Gastroesophageal sphincter (tissue), 3 donors: ENCODE data around the gene TMEM33.

ENCODE experiments used
- CTCF ChIP-seq, 4 experiments: fragments of 200-600 bp in 2 of 4; fragments of 450-650 bp in 2 of 4; sonication (generic) in 1 of 4; IDR thresholded peaks; one replicate each; pipeline ENCODE4 v1.5.1; 2017 to 2019; ENCODE audit warnings: antibody characterized with exemption in 4 of 4, mild to moderate bottlenecking in 2 of 4, moderate library complexity in 2 of 4
- POLR2A ChIP-seq, 2 donors: fragments of 450-650 bp; IDR thresholded peaks; one replicate each; pipeline ENCODE4 v1.6.1; 2017; ENCODE audit warnings: antibody characterized with exemption in 2 of 2, mild to moderate bottlenecking in 2 of 2, moderate library complexity in 1 of 2

- TF ChIP-seq CTCF (IDR thresholded peaks at IDR 0.05) (no peak), POLR2A (IDR thresholded peaks at IDR 0.05) (no peak)
These were observed 40.1 kb downstream of the TMEM33 start for GRCh38 chr4:41975341-41975740.
